HG03135 (cell line): Measurements from ENCODE around the gene PHLDB3.
A peak's percentile ranks its signal among the peaks of the same experiment; 100 is the strongest.
"Not testable (repeated sequence)": the region's sequence is repeated elsewhere in the genome, so short reads cannot be mapped to it uniquely, and the experiment has no call there.

Experiments used
- ATAC-seq: cut with Tn5 transposase; IDR thresholded peaks from one replicate; pipeline ENCODE4 v1.9.1; 2021; ENCODE audit warnings: mild to moderate bottlenecking, moderate library complexity; ENCODE audit not compliant: unreplicated experiment

The PHLDB3 gene

DNA sequence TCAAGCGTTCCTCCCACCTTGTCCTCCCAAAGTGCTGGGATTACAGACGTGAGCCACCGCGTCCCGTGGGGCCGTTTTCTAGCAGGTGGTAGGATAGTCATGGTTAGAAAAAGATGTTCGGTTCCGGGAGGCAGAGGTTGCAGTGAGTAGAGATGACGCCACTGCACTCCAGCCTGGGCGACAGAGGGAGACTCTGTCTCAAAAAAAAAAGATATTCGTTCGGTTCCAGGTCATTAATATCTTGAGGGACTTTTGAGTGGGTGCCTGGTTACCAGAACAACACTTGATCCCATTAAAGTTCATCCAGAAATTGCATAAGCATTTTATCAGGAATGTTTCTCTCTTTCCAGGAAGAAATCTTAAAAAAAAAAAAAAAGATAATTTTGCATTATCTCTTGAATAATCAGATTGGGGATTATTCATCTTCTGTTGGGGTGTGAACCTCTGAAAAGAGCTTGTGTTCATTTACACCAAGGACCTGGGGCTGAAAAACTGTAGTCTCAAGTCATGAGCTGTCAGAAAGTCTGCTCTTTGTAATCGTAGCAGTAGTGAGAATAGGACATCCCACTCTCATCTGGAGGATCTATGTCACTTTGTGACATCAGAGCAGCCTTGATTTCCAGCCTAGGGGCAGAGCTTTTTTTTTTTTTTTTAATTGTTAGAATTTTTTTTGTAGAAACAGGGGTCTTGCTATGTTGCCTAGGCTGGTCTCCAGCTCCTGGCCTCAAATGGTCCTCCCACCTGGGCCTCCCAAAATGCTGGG is 23.5 kb upstream of the PHLDB3 start:
- no peak for ATAC-seq

DNA sequence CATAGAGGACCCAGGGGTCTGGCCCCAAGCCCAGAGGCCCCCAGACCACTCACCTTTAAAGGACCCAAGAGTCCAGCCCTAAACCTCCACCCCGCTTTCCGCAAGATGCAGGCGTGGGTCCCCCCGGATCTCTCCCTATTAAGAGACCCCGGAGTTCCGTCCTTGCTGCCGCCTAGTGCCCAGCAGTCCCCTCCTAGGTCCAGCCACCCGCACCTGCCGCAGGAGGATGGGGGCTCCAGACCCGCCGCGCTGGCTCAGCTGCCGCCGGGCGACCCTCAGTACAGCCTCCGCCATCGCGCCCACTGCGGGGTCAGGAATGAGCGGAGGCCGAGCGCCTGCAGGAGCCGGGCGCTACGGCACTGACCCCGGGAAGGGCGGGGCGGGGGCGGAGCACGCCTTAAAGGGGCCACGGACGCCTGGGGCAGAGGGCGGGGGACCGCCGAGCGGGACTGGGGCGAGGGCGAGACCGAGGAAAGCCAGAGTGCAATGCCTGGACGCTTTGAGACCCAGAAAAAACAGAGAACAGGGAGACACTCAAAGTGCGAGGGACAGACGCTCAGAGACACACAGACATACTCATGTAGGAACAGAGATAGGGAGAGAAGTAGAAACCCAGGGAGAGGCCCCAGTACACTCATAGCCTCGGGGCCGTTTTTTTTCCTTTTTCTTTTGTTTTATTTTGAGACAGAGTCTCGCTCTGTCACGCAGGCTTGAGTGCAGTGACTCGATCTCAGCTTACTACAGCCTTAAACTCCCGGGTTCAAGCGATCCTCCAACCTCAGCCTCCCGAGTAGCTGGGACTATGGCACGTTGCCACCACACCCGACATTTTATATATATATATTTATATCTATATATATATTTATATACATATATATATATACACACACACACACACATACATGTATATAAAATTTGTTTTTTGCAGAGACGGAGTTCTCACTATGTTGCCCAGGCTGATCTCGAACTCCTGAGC is 22.6 kb upstream of the PHLDB3 start, which contains the start of gene ETHE1:
Gene ETHE1, minus strand, starts transcription at position 318 of the 976 bp plus-strand sequence. Its CDS starts 24 bp downstream, at position 294.
- ATAC-seq, result peak; percentile 65

DNA sequence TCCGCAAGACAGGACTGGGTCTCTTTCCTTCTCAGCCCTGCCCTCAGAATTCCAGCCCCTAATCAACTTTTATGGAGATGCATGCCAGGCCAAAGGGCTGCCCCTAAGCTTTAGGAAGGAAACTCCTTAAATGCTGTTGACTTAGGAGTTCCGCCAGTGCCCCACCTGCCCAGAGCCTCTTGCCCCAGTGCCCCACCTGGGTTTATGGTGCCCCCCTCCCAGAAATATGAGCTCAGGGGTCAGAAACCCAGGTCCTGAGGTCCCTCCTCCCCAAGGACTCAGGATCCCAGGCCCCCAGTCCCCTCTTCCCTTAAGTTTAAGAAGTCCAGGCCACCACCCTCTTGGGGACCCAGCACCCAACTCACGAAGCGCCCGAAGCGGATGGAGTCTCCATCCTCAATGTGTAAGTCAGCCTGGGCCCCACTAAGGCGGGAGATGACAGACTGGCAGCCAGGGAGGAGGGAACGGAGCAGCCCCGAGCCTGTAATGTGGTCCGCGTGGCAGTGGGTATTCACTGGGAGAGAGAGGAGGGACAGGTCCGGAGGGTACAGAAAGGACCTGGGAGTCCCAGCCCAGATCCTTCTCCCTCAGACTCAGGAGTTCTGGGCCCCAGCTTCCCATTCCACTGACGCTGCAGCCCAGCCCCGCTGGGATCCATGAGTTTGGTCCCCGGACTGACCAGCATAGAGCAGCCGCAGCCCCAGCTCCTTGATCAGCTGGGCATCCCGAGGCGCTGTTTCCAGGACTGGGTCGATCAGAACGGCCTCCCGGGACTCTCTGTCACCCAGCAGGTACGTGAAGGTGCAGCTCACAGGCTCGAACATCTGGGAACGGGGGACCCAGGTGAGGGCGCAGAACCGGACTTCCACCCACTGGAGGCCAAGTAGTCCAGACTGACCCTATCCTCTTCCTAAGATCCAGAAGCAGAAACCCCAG is 21.6 kb upstream of the PHLDB3 start:
- ATAC-seq, result no peak

DNA sequence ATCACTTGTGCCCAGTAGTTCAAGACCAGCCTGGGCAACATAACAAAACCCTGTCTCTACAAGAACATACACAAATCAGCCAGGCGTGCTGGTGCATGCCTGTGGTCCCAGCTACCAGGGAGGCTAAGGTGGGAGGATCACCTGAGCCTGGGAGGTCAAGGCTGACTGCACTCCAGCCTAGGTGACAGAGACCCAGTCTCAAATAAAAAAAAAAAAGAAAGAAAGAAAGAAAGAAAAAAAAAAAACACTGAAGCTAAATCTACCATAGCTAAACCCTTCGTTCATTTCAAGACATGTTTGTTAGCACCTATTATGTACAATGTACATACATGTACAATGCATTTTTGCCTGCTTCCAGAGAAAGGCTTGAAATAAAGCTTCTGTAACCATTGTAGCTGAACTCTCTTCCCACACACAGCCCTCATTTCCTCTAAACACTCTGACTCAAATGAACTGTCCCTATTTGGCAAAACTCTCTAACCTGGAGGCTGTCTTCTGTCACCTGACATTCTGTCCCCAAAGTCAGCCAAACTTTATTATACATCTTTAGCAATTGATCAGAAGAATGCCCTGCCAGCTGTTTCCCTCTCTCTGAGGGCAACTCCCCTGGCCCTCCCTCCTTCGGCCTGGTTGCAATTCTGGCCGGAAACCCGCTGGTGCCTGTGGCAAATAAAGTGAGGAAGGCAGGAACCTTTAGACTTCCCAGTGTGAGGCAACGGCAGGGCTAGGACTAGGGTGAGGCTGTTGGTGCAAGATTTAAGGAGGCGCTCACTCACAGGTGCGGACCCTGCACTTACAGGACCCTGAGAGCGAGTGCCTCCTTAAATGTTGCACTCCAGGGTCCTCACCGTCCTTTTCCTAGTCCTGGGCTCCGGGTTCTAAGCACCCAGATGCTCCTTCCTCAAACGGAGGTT is 20.6 kb upstream of the PHLDB3 start:
- no peak for ATAC-seq

DNA sequence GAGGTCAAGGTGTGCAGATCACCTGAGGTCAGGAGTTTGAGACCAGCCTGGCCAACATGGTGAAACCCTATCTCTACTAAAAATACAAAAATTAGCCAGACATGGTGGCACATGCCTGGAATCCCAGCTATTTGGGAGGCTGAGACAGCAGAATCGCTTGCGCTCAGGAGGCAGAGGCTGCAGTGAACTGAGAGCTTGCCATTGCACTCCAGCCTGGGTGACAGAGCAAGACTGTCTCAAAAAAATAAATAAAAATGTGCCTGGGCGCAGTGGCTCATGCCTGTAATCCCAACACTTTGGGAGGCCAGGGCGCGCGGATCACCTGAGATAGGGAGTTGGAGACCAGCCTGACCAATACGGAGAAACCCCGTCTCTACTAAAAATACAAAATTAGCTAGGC is 19.1 kb upstream of the PHLDB3 start:
- ATAC-seq, result not testable (repeated sequence)

DNA sequence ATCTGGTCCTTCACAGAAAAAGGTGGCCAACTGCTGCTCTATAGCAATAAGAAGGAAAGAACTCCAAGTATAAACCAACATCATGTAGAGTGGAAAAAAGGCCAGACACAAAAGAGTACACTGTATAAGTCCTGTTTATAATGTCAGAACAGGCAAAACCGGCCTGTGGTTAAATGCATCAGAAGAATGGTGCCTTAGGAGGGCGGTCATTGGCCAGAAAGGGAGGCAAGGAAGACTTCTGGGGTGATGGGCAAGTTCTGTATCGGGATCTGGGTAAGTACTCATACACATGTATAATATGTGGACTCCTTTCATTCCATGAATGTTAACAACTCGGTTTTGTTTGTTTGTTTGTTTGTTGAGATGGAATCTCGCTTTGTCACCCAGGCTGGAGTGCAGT is 18.4 kb upstream of the PHLDB3 start:
- no peak for ATAC-seq

DNA sequence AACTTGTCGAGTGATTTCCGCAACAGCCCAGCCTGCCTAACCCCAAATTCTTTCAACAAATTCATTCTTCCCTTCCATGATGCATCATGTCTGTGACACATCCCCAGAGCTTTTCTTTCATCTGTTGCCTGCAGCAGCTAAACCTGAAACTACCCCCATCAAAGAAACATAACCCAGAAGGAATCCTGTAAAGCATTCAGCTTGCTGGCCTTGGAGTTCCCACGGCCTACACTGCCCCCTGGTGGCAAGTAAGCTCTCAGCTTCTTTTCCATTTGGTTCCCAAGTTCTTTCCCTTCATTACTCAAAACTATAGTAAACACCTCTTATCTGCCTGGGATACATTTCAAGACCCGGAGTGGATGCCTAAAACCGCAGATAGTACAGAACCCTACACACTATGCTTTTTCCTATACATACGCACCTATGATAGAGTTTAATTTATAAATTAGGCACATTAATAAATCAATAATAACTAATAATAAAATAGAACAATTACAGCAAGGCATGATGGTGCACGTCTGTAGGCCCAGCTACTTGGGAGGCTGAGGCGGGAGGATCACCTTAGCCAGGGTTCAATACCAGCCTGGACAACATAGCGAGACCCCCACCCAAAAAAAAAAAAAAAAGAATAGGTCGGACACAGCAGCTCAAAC is 15.0 kb upstream of the PHLDB3 start:
- no peak for ATAC-seq

DNA sequence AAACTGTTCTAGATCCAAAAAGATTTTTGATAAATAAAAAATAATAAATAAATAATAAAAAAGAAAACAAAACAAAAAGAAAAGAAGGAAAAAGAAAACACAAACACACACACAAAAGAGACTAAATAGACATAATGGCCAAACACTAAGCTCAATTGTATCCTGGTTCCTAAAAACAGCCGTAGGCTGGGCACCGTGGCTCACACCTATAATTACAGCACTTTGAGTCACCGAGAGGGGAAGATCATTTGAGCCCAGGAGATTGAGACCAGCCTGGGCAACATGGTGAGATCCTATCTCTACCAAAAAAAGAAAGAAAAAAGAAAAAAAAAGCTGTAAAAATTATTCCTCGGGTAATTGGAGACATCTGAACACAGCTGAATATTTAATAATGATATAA is 13.5 kb upstream of the PHLDB3 start:
- no peak for ATAC-seq

DNA sequence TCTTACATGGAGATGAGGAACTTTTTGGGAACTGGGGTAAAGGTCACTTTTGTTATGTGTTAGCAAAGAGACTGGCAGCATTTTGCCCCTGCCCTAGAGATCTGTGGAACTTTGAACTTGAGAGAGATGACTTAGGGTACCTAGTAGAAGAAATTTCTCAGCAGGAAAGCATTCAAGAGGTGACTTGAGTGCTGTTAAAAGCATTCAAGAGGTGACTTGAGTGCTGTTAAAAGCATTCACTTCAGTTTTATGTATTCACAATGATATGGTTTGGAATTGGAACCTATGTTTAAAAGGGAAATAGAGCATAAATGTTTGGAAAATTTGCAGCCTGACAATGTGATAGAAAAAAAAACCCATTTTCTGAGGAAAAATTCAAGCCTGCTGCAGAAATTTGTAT is 7.9 kb upstream of the PHLDB3 start:
- ATAC-seq, result not testable (repeated sequence)

DNA sequence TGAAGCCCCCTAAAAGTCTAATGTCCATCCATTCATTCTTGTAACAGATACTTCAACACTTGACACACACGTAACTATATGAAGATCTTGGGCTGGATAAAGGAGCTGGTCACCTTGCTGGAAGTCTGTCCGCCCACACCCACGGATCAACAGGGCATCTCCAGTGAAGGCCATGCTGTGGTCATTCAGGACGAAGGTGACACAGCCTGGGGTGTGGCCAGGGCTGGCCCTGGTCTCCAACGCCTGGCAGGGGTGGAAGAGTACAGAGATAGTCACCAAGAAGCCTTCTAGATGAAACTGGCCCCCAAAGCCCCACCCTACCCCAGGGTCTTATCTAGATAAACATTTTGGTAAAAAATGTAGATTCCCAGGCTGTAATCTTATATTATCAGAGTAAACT is 6.8 kb upstream of the PHLDB3 start:
- no peak for ATAC-seq

DNA sequence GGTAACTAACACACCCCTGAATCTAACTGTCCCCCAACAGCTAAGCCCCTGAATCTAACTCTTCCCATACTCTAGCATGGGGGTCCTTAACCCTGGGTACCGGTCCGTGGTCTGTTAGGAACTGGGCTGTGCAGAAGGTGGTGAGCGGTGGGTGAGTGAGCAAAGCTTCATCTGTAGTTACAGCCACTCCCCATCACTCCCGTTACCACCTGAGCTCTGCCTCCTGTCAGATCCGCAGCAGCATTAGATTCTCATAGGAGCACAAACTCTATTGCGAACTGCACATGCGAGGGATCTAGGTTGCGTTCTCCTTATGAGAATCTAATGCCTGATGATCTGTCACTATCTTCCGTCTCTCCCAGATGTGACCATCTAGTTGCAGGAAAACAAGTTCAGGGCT is 6.2 kb upstream of the PHLDB3 start:
- ATAC-seq, result no peak

DNA sequence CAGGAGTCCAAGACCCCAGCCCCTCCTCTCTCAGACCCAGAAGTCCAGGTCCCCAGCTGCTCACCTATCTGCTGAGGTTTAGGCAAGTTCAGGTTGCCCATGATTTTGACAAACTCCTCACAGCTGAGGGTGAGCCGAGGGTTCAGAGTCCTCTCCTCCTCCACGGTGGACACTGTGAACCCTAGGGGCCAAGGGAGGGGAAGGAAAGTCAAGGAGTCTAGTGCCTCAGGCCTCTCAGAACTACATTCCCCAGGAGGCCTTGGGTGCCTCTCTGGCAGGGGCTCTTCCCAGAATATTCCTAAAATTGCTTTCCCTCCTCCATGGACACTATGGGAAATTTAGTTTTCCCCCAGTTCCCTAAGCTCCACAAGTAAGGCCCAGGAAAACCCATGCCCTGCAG is 3.3 kb upstream of the PHLDB3 start:
- ATAC-seq, result no peak

DNA sequence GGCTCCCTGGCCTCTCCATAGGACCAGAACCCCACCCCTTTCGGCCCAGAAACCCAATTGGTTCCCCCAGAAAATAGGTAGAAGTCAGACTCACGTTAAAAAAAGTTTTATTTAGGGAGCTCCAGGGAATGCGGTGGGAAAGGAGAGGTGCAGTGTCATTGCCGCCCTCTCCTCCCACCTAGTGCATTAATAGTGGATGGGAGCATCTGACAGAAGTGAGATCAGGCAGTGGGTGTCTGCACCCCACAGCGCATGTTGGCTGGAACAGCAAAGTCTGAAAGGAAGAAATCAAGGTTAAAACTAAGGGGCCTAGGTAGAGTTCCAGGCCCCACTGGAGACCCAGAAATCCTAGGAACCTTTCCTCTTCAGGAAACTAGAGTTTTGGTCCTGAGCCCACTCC is 2.1 kb upstream of the PHLDB3 start:
- no peak for ATAC-seq

DNA sequence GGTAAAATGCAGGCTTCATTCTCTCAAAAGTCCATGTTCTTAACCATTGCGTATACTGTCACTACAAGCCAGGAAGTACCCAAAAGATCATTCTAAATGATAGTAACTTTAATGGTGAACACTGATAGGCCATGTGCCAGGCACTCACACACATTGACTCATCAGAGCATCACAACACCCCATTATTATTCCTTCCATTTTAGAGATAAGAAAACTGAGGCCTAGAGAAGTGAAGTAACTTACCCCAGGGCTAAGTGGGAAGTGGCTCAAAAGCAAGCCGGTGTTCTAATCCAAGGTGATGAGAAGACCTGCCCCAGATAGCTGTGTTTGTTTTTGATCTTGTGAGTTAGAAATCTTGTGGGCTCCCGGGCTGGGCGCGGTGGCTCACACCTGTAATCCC is 1.4 kb upstream of the PHLDB3 start:
- no peak for ATAC-seq

DNA sequence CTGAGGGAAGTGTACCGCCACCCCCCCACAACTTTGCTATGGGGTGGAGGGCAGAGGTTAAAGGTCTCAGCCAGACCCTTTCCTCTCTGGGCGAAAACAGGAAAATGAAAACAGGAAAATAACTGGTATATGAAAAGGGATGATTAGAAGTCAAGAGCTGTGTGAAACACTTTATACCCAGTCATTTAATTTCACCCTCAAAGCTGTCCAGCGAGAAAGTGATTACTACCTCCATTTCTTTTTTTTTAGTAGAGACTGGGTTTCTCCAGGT is 575 bp upstream of the PHLDB3 start:
- ATAC-seq, result no peak

DNA sequence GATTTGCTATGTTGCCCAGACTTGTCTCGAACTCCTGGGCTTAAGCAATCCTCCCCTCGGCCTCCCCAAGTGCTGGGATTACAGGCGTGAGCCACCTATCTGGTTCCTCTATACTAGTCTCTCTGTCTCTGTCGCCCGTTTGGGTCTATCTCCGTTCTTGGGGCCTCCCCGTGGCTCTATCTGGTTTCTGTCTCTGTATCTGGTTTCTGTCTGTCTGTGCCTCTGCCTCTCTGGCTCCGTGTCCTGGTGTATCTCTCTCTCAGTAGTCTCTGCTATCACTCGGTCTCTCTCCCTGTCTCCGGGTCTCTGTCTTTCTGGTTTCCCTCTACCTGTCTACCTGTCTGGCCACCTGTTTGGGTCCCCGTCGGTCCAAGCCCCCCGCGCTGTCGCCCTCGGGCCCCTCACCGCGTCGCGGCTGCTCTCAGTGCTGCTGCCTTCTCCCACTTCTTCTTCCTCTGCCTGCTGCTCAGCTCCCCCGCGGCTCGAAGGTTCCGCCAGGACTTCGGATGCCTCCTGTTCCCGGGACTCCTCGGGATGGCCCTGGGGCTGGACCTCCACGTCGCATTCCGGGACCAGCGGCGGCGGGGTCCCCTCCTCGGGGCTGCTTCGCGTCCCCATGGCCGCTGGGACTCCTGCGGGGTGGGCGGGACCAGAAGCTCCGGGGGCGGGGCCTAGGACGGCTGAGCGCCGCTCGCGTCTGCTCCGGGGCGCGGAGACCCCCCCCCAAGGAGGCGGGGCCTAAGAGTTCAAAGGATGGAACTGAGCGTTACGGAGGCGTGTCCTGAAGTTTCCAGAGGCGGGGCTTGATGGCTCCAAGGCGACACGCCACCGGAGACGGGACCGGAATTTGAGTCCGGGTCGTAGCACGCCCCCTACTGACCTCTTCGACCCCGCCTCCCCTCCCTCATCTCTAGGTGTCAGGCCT is 783 bp downstream of the PHLDB3 start:
- ATAC-seq, result peak; percentile 87

DNA sequence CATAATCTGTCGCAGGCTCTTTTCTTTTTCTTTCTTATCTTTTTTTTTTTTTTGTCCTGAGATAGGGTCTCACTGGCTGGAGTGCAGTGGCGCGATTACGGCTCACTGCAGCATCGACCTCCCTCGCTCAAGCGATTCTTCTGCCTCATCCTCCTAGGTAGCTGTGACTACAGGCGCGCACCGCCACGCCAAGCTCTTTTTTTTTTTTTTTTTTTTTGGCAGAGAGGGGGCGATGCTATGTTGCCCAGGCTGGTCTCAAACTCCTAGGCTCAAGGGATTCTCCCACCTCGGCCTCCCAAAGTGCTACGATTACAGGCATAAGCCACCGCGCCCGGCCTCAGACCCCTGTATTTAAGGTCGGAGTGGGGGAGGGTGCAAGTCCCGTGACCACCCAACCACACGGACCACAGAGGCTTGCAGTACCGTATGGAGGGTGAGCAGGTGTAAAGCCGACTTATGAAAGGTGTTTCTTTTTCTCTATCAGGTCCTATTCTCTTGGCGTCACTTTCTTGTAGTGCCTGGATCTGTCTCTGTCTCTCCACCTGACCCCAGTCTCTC is 2.0 kb downstream of the PHLDB3 start:
- no peak for ATAC-seq
